Peyer's patch (tissue), 4 donors: ENCODE data around the gene CHRD.

Experiments used
- POLR2A ChIP-seq, 2 donors: fragments of 450-650 bp; IDR thresholded peaks; one replicate each; pipeline ENCODE4 v1.5.1; 2017; ENCODE audit warnings: antibody characterized with exemption in 2 of 2, mild to moderate bottlenecking in 2 of 2, moderate library complexity in 2 of 2
- TF ChIP-seq, protein P1 (sequence below), 6 experiments: fragments of 450-650 bp in 4 of 6; fragments of 200-600 bp in 2 of 6; sonication (generic) in 1 of 6; IDR thresholded peaks; one replicate each; pipeline ENCODE4 v1.5.1; 2017 to 2019; ENCODE audit warnings: antibody characterized with exemption in 6 of 6, mild to moderate bottlenecking in 3 of 6, moderate library complexity in 1 of 6

DNA sequence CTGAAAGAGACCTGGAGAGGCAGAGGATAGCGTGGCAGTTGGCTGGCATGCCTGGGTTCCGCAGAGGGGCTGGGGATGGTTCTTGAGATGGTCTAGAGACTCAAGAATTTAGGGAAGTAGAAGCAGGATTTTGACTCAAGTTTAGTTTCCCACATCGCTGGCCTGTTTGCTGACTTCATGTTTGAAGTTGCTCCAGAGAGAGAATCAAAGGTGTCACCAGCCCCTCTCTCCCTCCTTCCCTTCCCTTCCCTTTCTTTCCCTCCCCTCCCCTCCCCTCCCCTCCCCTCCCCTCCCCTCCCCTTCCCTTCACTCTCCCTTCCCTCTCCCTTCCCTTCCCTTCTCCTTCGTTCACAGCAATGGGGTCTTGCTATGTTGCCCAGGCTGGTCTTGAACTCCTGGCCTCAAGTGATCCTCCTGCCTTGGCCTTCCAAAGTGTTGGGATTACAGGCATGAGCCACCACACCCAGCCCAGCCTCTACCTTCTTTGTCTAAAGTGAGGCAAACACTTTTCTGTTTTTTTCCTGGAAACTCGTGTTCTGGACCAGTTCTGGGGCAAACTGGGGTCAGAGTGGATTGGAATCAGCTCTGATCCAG, 10.2 kb downstream of the CHRD start:
- TF ChIP-seq POLR2A (IDR thresholded peaks at IDR 0.05) = no peak
- TF ChIP-seq, protein P1, sequence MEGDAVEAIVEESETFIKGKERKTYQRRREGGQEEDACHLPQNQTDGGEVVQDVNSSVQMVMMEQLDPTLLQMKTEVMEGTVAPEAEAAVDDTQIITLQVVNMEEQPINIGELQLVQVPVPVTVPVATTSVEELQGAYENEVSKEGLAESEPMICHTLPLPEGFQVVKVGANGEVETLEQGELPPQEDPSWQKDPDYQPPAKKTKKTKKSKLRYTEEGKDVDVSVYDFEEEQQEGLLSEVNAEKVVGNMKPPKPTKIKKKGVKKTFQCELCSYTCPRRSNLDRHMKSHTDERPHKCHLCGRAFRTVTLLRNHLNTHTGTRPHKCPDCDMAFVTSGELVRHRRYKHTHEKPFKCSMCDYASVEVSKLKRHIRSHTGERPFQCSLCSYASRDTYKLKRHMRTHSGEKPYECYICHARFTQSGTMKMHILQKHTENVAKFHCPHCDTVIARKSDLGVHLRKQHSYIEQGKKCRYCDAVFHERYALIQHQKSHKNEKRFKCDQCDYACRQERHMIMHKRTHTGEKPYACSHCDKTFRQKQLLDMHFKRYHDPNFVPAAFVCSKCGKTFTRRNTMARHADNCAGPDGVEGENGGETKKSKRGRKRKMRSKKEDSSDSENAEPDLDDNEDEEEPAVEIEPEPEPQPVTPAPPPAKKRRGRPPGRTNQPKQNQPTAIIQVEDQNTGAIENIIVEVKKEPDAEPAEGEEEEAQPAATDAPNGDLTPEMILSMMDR (IDR thresholded peaks at IDR 0.05) = no peak
